Measurements from ENCODE around the gene UBC.
"Not testable (repeated sequence)": the region's sequence is repeated elsewhere in the genome, so short reads cannot be mapped to it uniquely, and the experiment has no call there.

UBC gene

GRCh38 chr12:124930586-124930985 is 16.1 kb upstream of the UBC start:
- DNase-seq: no peak

GRCh38 chr12:124929649-124930419 is 15.4 kb upstream of the UBC start:
- no peak for DNase-seq

GRCh38 chr12:124928912-124929530 is 14.6 kb upstream of the UBC start:
- DNase-seq: no peak

- no peak for DNase-seq
Measured at GRCh38 chr12:124928095-124928911, 13.9 kb upstream of the UBC start.

- peak; percentile 90 for DNase-seq
Measured at GRCh38 chr12:124927201-124928094, 13.0 kb upstream of the UBC start.

- DNase-seq: not testable (repeated sequence)
Measured at GRCh38 chr12:124925782-124926181, 11.3 kb upstream of the UBC start.

GRCh38 chr12:124925117-124925516 is 10.7 kb upstream of the UBC start:
- DNase-seq: no peak

GRCh38 chr12:124923905-124924734 is 9.7 kb upstream of the UBC start:
- DNase-seq: no peak

- peak; percentile 77 for DNase-seq
Measured at GRCh38 chr12:124921200-124922031, 7.0 kb upstream of the UBC start.

- no peak for DNase-seq
Measured at GRCh38 chr12:124920353-124920935, 6.0 kb upstream of the UBC start.

- DNase-seq: peak; percentile 82
Measured at GRCh38 chr12:124919521-124920352, 5.3 kb upstream of the UBC start.

GRCh38 chr12:124918622-124918988 is 4.2 kb upstream of the UBC start:
- DNase-seq: not testable (repeated sequence)

- no peak for DNase-seq
Measured at GRCh38 chr12:124917841-124918621, 3.6 kb upstream of the UBC start.

GRCh38 chr12:124917135-124917840 is 2.8 kb upstream of the UBC start:
- peak; percentile 98 for DNase-seq

GRCh38 chr12:124916374-124917134 is 2.1 kb upstream of the UBC start:
- peak; percentile 82 for DNase-seq

- peak; percentile 42 for DNase-seq
Measured at GRCh38 chr12:124915239-124916236, 1.1 kb upstream of the UBC start.

Measured in CD4-positive, alpha-beta T cell treated with Interleukin-4 for 4 hours (primary cell).